ENCODE data around the gene MCRS1.

Gene MCRS1

DNA sequence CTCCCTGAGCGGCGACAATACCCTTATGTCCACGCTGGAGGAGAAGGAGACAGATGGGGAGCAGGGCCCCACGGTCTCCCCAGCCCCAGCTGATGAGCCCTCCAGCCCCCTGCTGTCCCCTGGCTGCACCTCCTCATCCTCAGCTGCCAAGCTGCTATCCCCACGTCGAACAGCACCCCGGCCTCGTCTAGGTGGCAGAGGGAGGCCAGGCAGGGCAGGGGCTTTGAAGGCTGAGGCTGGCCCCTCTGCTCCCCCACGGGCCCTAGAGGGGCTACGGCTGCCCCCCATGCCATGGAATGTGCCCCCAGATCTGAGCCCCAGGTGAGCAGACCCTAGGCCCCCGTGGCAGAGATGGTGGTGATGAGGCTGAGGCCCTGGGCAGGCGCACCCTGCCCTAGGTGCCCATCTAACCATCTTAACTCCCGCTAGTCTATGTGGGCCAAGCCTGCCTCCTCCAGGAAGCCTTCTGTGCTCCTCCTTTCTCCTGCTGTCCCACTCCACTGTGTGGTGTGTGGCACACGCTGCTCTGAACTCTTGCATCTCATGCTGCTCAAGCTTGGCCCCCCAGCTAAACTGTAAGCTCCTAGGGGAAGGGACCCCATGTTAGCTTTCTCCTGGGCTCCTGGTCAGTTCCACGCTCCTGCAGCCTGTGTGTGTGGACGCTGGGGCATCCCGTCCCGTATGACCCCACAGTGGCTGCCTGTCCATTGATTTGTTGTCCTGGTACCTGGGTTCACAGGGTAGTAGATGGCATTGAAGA is 12.1 kb downstream of the MCRS1 start:
- no peak for DNase-seq

DNA sequence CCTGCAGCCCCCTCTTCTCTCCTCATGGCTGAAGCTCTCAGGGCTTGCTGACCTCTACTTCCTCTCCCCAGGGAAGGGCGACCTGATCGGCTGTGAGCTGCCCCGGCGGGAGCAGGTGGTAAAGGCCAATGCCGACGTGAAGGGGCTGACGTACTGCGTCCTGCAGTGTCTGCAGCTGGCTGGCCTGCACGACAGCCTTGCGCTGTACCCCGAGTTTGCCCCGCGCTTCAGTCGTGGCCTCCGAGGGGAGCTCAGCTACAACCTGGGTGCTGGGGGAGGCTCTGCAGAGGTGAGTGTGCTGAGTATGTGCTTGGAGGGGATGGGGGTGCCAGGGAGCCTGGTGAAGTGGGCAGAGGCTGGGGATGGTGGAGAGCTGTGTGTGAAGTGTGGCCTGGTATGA is 13.7 kb downstream of the MCRS1 start:
- no peak for DNase-seq

DNA sequence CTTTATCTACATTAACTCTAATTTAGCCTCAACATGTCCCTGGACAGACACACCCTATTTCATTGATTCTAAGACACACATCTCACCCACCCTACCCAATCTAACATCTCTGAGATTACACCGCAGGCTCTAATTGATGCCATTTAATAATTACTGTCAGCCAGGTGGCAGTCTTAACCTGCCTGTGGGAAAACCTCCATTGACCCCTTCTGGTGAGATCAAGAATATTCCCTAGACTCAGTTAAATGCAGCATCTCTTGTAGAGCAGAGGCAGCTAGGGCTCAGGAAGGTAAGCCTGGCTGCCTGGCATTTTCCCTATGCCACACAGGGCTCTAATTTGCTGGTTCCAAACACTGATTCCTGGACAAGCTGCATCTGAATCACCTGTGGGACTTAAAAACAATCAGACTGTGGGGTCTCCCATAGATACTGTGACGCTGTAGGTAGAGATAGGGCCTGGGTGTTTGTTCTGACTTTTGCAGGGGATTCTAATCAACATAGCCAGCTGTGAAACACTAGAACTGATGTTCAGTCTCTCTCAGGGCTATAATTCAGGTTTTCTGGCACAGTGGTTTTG is 14.3 kb downstream of the MCRS1 start:
- peak; percentile 47 for DNase-seq

DNA sequence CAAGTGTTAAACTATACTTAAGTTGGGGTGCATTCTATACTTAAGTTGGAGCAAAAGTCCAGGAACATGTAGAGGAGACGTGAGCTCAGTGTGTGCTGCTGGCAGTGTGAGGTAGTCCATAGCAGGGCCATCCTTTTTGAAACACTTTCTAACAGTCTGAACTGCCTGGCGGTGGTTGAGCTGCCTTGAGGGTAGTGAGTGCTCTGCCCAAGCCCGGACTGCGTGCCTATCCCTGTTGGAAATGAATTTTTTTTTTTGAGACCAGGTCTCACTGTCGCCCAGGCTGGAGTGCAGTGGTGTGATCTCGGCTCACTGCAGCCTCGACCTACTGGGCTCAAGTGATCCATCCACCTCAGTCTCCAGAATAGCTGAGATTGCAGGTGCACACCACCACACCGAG is 15.0 kb downstream of the MCRS1 start:
- DNase-seq: no peak

DNA sequence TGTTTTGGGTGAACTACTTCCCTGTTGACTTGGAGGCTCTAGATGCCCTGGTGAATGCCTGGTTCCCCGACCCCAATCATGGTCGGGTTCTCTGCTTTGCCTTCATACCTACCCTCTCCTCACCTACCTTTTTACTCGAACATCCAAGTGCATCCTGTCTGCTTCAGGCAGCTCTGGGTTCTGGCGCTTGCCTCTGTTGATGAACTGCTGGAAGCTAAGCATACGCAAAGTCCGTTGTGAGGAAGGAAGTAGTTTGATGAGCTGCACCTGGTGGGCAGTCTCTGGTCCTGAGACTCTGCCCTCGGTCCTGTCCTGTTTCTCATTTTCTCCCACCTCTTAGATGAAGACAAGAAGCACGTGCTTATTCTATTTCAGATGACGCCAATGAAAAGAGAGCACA is 15.5 kb downstream of the MCRS1 start:
- no peak for DNase-seq

DNA sequence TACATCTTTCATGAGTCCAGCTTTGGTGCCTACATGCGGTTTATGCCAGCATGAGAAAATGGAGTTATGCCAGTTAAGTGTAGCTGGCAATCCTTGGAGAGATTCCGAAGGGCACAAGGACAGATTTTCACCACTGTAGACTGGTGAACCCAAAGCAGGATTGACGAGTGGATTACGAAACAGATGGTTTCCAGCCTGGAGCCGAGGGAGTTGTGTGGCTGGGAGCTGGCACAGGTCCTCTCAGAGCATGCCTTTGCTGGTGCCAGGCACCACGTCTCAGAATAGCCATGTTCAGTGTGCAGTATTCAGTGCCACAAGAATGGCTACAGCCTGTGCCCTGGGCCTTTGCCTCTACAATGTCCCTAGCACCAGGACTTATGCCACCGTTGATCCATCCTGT is 15.9 kb downstream of the MCRS1 start:
- peak; percentile 35 for DNase-seq

DNA sequence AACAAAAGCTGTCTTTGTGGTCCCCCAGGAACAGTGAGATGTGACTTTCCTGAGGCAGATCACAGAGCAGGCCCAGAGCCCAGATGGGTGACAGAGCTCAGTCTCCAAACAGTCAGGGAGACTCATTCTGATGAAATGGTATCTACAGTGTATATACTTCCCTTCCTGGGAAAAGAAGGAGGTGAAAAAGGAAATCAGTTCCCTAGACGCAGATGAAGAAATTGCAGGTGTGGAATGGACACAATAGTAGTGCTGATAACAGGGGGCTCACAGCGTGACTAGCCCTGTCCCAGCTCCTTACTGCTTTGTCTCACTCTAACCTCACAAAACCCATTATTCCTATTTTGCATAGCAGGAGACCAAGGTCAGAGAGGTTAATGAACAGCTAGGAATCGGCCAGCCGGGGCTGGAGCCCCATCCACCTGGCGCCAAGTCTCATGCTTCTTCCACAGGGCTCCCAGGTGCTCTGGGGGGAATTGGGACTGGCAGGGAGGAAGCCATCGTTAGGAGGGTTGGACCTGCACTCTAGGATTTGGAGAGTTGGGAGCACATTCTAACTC is 17.2 kb downstream of the MCRS1 start:
- DNase-seq: no peak

DNA sequence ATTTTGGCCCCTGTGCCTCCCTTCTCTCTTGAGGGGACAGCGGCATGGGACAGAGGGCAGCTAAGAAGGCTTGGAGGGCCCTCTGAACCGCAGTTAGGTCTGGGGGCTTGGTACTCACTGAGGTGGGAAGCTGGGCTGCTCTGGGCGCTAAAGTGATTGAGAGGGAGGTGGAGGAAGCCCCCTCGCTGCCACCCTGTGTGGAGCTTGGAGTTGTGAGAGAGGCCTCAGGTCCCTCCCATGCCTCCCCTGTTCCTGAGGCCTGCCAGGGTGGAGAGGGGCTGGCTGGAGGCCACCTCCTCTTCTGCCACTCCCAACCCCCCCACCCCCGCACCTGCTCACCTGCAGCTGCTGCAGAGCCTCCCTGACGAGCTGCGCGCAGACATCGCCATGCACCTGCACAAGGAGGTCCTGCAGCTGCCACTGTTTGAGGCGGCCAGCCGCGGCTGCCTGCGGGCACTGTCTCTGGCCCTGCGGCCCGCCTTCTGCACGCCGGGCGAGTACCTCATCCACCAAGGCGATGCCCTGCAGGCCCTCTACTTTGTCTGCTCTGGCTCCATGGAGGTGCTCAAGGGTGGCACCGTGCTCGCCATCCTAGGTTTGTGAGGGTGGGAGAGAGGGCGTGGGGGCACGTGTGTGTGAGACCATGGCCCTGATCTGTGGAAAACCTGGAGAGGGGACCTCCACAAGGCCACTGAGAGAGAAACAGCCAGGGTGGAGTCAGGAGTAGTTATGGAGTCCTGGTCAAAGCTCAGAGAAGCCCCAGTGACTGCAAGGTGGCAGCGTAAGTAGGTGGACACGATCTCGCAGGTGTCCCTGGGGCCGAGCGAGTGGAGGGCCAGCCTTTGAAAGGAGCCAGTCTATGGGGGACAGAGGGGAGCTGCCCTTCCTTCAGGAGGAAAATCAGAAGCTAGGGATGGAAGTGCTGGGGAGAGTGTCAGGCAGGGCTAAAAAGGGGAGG is 17.9 kb downstream of the MCRS1 start:
- DNase-seq: no peak

DNA sequence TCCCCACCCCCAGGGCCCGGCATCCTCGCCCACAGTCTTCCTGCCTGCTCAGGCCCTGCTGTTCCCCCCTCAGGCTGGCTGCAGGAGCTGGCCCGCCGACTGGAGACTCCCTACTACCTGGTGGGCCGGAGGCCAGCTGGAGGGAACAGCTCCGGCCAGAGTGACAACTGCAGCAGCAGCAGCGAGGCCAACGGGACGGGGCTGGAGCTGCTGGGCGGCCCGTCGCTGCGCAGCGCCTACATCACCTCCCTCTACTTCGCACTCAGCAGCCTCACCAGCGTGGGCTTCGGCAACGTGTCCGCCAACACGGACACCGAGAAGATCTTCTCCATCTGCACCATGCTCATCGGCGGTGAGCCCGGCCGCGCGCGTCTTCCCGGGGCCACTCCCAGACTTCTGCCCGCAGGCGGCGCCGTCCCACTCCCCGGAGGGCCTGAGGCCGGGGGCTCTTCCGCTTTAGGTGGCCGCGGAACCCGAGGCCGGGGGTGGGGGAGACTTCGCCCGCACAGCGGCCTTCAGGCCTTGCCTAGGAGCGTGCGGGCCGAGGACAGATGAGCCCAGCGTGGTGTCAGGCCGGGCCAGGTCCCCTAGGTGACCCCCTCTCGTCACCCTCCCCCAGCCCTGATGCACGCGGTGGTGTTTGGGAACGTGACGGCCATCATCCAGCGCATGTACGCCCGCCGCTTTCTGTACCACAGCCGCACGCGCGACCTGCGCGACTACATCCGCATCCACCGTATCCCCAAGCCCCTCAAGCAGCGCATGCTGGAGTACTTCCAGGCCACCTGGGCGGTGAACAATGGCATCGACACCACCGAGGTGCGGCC is 18.9 kb downstream of the MCRS1 start:
- DNase-seq: no peak

DNA sequence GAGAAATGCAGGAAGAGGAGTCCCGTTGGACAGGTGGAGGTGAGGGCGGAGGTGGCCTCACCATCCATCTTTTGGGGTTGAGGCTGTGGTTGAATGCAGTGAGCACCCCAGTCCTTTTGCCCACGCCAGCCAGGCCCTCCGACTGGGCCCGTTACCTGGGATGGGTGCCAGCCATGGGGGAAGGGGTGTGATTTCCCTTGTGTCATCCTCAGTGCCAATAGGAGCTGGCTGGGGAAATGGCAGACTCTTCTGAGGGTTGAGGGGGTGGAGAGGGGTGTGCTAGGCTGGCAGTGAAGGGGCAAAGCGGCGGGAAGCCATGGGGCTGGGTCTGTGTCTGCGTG is 19.5 kb downstream of the MCRS1 start:
- DNase-seq: no peak

DNA sequence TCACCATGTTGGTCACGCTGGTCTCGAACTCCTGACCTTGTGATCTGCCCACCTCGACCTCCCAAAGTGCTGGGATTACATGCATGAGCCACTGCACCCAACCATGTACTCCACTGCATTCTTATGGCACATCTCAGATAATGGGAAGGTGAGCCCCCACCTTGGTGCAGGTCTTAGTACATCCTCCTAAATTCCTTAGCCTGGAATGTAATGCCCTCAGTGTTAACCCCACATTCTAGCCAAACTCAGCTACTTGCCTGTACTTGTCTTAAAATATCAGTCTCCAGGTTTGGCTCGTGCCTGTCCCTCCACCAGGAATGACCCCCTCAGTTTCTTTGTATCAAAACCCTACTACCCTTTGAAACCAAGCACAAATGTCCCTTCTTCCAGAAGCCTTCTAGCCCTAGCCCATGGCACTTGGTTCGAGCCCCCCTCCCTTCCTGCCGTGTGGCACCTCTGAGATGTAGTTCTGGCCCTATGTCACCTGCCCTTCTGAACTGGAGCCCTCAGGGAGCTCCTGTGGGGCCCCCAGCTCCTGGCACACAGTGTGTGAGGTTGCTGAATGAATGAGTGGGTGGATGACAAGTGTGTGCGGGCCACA is 20.8 kb downstream of the MCRS1 start:
- no peak for DNase-seq

DNA sequence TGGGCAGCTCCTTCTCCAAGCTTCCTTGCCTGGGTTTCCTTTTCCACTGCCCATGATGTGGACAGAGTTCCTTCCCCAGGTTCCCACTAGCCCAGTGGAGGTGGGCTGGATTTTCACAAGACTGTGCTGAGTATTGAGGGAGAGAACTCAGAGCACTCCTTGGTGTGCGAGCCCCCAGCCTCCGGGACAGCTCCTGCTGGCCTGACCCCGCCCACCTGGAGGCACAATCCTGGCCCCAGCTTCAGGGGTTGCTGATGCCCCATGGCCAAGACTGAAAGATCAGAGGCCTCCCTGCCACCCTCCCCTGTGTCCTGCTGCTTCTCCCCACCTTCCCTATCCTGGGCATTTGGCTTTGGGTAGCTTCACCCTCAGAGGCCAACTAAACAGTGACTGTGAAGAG is 21.5 kb downstream of the MCRS1 start:
- DNase-seq: no peak

DNA sequence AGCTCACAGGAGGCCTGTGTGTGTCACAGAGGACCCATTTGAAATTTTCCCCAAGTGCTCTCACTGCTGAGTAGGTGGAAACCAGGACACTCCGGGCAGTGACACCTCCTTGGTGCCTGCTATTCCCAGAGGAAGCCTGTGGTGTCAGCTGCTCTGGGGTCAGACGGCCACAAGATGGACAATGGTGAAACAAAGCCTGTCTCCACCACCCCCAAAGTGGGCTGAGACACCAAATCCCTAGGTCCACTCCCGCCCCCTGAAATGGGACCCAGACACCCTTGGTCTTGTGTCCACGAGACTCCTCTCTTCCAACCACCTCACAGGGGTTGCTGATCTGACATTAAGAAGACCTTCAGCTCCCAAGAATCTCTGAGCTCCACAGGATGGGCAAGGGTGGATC is 22.1 kb downstream of the MCRS1 start:
- DNase-seq: no peak

DNA sequence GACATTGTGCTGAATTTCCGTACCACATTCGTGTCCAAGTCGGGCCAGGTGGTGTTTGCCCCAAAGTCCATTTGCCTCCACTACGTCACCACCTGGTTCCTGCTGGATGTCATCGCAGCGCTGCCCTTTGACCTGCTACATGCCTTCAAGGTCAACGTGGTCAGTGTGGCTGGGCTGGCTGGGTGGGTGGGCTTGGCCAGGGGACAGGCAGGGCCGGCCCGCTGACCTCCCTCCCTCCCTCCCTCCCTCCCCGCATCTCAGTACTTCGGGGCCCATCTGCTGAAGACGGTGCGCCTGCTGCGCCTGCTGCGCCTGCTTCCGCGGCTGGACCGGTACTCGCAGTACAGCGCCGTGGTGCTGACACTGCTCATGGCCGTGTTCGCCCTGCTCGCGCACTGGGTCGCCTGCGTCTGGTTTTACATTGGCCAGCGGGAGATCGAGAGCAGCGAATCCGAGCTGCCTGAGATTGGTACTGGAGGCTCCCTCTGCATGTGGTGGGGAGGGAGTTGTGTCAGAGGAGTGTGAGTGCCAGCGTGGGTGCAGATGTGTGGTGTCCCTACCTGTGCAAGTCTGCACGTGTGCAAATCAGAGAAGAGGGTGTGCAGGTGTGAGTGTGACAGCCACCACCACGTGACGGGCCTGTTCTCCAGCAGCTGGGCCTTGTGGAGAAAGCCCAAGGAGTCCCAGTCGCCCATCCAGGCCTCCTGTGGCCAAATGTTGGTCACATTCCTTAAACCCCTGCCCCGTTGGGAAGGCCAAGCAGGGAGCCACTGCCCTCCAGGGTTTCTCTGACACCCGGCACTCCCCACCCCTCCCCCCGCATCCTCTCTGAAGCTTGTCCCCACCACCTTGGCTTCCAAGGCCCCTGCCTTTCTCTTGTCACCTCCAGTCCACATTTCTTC is 23.8 kb downstream of the MCRS1 start:
- DNase-seq: no peak

DNA sequence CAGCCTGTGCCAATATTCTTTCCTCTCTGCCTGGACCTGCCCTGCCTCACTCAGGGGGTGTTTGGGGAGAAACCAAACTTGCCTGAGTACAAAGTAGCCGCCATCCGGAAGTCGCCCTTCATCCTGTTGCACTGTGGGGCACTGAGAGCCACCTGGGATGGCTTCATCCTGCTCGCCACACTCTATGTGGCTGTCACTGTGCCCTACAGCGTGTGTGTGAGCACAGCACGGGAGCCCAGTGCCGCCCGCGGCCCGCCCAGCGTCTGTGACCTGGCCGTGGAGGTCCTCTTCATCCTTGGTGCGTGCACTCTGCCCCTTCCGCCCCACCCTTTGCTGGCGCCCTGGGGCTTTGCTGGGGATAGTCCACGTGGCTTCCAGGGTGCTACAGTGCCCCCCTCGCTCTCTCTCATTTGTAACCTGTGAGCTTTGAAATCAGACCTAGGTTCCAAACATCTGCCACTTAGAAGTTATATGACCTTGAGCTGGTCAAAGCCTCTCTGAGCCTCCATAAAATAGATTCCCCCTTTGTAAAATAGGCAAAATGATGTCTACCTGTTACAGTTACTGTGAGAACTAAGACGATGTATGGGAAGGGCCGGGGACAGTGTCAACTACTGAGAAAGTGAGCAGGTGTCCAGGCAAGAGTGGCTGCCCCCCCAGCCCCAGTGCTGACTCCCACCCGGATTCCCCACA is 24.6 kb downstream of the MCRS1 start:
- DNase-seq: no peak

DNA sequence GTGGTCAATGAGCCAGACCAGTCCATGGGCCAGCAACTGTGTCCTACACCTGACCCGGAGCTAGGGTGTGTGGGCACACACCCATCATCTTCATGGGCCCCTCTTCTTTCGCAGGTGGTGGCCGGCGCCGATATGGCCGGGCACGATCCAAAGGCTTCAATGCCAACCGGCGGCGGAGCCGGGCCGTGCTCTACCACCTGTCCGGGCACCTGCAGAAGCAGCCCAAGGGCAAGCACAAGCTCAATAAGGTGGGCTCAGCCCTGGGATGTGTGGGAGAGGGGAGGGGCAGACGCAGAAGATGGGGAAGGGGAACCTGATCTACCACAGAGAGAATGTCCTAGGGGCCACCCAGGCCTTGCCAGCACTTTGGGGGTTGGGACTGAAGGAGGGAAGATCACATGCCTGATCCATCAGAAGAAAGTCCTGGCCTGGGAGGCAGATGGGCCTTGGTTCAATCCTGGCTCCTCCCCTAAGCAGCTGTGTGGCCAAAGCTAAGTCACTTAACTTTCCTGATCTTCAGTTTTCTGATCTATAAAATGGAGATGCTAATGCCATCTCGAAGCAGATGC is 25.3 kb downstream of the MCRS1 start:
- no peak for DNase-seq

DNA sequence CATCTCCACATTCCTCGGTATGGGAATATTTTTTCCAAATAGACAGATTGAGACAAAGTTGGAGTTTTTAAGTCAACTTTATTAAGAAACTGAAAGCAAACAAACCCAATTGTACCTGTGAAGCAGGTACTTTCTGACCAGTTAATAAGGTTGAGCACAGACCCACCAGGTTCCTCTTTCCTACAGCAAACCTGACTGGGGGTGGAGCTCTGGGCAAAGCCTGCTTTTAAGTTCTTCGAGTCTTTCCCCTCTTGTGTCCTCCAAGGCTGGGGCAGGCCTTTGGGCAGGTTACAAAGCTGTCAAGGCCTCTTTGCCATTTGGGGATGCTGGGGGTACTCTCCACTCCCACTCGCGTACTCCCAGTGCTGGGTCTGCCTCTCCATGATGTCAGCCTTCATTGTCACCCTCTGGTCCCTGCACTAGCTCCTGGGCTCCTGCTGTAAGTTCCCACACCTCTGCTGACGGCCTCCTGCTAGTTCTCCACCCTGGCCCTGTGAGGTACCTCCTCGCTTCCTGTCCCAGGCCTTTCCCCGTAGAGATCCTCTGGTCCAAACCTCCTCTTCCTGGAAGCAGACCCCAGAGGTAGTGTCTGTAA is 25.9 kb downstream of the MCRS1 start:
- DNase-seq: no peak

DNA sequence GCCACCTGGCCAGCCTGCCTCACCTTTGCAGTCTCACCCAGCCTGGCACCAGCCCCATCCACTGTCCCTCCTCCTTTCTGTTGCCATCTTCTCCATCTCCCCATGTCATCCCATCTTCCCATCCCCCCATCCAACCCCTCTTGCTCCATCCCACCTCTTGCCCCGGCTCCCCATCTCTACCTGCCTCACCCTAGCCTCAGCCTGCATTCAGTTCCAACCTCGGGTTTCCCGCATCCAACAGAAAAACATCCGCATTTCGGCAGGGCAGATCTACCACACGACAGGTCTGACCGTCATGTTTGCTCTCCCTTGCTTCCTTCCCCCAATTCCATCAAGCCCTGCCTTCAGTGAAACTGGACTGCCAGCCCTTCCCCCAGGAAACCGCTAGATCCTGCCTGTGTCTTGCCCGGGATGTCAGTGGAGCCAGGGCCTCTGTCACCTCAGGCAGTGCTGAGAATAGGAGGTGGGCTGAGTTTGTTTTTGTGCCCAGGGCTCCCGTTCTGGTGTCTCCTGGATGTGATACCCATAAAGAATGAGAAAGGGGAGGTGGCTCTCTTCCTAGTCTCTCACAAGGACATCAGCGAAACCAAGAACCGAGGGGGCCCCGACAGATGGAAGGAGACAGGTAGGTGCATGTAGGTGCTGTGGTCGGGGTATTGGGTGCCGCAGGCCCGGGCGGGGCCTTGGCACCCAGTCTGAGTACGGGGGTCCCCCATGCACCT is 26.6 kb downstream of the MCRS1 start:
- no peak for DNase-seq
